SKM-1 (cell line): ENCODE data around the gene IBTK.
"Not testable (repeated sequence)": the region's sequence is repeated elsewhere in the genome, so short reads cannot be mapped to it uniquely, and the experiment has no call there.

Source experiments
- DNase-seq: peaks from one replicate; lab custom pipeline; 2025; ENCODE audit not compliant: unreplicated experiment; lab: John Stamatoyannopoulos, UW

IBTK gene

GRCh38 chr6:82182756-82183155 is 64.8 kb downstream of the IBTK start:
- no peak for DNase-seq

GRCh38 chr6:82179415-82179814 is 68.1 kb downstream of the IBTK start:
- DNase-seq, result no peak

GRCh38 chr6:82178759-82179112 is 68.8 kb downstream of the IBTK start:
- no peak for DNase-seq

- DNase-seq, result no peak
Measured at GRCh38 chr6:82178077-82178758, 69.3 kb downstream of the IBTK start.

- no peak for DNase-seq
Measured at GRCh38 chr6:82176616-82177015, 70.9 kb downstream of the IBTK start.

- DNase-seq, result no peak
Measured at GRCh38 chr6:82172594-82172993, 75.0 kb downstream of the IBTK start.

- no peak for DNase-seq
Measured at GRCh38 chr6:82169138-82169876, 78.2 kb downstream of the IBTK start.

- DNase-seq, result no peak
Measured at GRCh38 chr6:82166493-82166892, 81.1 kb downstream of the IBTK start.

GRCh38 chr6:82160255-82160990 is 87.1 kb downstream of the IBTK start:
- no peak for DNase-seq

GRCh38 chr6:82152786-82153185 is 94.8 kb downstream of the IBTK start:
- not testable (repeated sequence) for DNase-seq

- DNase-seq, result not testable (repeated sequence)
Measured at GRCh38 chr6:82151147-82151546, 96.4 kb downstream of the IBTK start.

- DNase-seq, result no peak
Measured at GRCh38 chr6:82145926-82146452, 101.6 kb downstream of the IBTK start.

- DNase-seq, result no peak
Measured at GRCh38 chr6:82144852-82145340, 102.6 kb downstream of the IBTK start.

- no peak for DNase-seq
Measured at GRCh38 chr6:82144007-82144851, 103.3 kb downstream of the IBTK start.

GRCh38 chr6:82143041-82143481 is 104.5 kb downstream of the IBTK start:
- DNase-seq, result no peak

GRCh38 chr6:82142524-82142923 is 105.0 kb downstream of the IBTK start:
- no peak for DNase-seq

- no peak for DNase-seq
Measured at GRCh38 chr6:82138075-82138791, 109.3 kb downstream of the IBTK start.

GRCh38 chr6:82131441-82131840 is 116.1 kb downstream of the IBTK start:
- DNase-seq, result no peak

GRCh38 chr6:82129797-82130196 is 117.7 kb downstream of the IBTK start:
- DNase-seq, result no peak

- not testable (repeated sequence) for DNase-seq
Measured at GRCh38 chr6:82128973-82129372, 118.6 kb downstream of the IBTK start.
